Peyer's patch (tissue), 4 donors: Measurements from ENCODE around the gene MARCHF4. TPM values are rescaled to one million over a fixed set of nuclear protein-coding genes. Genes with fewer than 3 reads are reported as not detected.

Source experiments
- DNase-seq, 3 donors: peaks; one replicate each; pipeline ENCODE4 v3.0.0-alpha.2; 2017 to 2019
- H3K27ac ChIP-seq, 4 donors: fragments of 200-600 bp; sonication (generic); one replicate each; pipeline ENCODE4 v1.5.1; 2016 to 2019
- H3K27me3 ChIP-seq, 2 donors: fragments of 200-600 bp; sonication (generic); one replicate each; pipeline ENCODE4 v1.5.1; 2019
- H3K36me3 ChIP-seq, 3 donors: fragments of 200-600 bp; sonication (generic); one replicate each; pipeline ENCODE4 v1.5.1; 2016 to 2019
- H3K4me1 ChIP-seq, 4 donors: fragments of 200-600 bp; sonication (generic); one replicate each; pipeline ENCODE4 v1.5.1; 2016 to 2019
- H3K4me3 ChIP-seq, 4 donors: fragments of 200-600 bp; sonication (generic); 1 replicate in 3 of 4; 2 replicates in 1 of 4; pipeline ENCODE4 v1.5.1; 2016 to 2019; ENCODE audit warnings: mild to moderate bottlenecking in 1 of 4
- H3K9me3 ChIP-seq, 4 donors: fragments of 200-600 bp; sonication (generic); one replicate each; pipeline ENCODE4 v1.5.1; 2016 to 2019; ENCODE audit warnings: mild to moderate bottlenecking in 1 of 4
- POLR2A ChIP-seq, 2 donors: fragments of 450-650 bp; IDR thresholded peaks; one replicate each; pipeline ENCODE4 v1.5.1; 2017; ENCODE audit warnings: antibody characterized with exemption in 2 of 2, mild to moderate bottlenecking in 2 of 2, moderate library complexity in 2 of 2
- total RNA-seq, 4 donors: library from RNA; depleted of rRNA; stranded (reverse); fragments of >200 nt; gene quantifications; one replicate each; pipeline ENCODE4 v1.1.0, GENCODE V29; 2016
- TF ChIP-seq, protein P1 (sequence below), 6 experiments: fragments of 450-650 bp in 4 of 6; fragments of 200-600 bp in 2 of 6; sonication (generic) in 1 of 6; IDR thresholded peaks; one replicate each; pipeline ENCODE4 v1.5.1; 2017 to 2019; ENCODE audit warnings: antibody characterized with exemption in 6 of 6, mild to moderate bottlenecking in 3 of 6, moderate library complexity in 1 of 6

Gene MARCHF4
- total RNA-seq, 4 donors from 2014 or later: 0.35 TPM; not detected in 3

DNA sequence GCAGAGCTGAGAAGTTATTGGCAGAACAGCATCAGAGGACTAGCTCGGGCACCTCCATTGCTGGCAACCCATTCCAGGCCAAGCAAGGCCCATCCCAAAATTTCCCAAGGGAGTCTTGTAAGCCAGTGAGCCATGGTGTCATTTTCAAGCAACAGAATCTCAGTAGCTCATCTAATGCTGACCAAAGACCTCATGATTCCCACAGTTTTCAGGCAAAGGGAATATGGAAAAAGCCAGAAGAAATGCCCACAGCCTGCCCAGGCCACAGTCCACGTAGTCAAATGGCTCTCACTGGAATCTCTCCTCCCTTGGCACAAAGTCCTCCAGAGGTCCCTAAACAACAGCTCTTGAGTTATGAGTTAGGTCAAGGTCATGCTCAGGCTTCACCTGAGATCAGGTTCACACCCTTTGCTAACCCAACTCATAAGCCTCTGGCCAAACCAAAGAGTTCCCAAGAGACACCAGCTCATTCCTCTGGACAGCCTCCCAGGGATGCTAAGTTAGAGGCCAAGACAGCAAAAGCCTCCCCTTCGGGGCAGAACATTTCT is 42.6 kb upstream of the MARCHF4 start:
- Histone ChIP-seq H3K27ac (no peak overlapping the region), H3K27me3 (no peaks in the 10 kb centered on the region), H3K4me3 (no peak overlapping the region), H3K4me1 (peaks cover 0 to 5% (median 4%) of the 10 kb centered on the region in 4 donors), H3K36me3 (peaks cover 0 to 15% (median 0%) of the 10 kb centered on the region in 3 donors), H3K9me3 (no peaks in the 10 kb centered on the region)
- TF ChIP-seq POLR2A (IDR thresholded peaks at IDR 0.05): no peak
- TF ChIP-seq, protein P1, sequence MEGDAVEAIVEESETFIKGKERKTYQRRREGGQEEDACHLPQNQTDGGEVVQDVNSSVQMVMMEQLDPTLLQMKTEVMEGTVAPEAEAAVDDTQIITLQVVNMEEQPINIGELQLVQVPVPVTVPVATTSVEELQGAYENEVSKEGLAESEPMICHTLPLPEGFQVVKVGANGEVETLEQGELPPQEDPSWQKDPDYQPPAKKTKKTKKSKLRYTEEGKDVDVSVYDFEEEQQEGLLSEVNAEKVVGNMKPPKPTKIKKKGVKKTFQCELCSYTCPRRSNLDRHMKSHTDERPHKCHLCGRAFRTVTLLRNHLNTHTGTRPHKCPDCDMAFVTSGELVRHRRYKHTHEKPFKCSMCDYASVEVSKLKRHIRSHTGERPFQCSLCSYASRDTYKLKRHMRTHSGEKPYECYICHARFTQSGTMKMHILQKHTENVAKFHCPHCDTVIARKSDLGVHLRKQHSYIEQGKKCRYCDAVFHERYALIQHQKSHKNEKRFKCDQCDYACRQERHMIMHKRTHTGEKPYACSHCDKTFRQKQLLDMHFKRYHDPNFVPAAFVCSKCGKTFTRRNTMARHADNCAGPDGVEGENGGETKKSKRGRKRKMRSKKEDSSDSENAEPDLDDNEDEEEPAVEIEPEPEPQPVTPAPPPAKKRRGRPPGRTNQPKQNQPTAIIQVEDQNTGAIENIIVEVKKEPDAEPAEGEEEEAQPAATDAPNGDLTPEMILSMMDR (IDR thresholded peaks at IDR 0.05): no peak
- DNase-seq: no peak

DNA sequence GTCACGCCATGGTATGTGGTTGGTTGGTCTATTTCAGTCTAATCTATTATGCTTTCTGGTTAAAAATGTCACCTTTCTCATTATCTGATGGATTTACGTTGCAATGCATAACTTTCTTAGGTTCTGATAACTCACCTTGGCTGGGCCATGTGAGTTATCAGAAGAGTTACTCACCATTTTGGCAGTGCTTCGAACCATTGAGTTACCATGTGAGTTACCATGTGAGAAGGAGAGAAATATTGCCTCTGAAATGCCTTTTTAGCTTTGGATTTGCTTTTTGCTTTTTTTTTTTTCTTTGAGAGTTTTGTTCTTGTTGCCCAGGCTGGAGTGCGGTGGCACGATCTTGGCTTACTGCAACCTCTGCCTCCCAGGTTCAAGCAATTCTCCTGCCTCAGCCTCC is 41.6 kb upstream of the MARCHF4 start:
- no peak for DNase-seq
- H3K9me3 ChIP-seq: no peaks in the 10 kb centered on the region
- no peaks in the 10 kb centered on the region for H3K27me3 ChIP-seq
- peaks cover 0 to 5% (median 4%) of the 10 kb centered on the region in 4 donors for H3K4me1 ChIP-seq
- no peak overlapping the region for H3K27ac ChIP-seq
- TF ChIP-seq POLR2A (IDR thresholded peaks at IDR 0.05): no peak
- H3K4me3 ChIP-seq: no peak overlapping the region
- peaks cover 0 to 12% (median 0%) of the 10 kb centered on the region in 3 donors for H3K36me3 ChIP-seq

DNA sequence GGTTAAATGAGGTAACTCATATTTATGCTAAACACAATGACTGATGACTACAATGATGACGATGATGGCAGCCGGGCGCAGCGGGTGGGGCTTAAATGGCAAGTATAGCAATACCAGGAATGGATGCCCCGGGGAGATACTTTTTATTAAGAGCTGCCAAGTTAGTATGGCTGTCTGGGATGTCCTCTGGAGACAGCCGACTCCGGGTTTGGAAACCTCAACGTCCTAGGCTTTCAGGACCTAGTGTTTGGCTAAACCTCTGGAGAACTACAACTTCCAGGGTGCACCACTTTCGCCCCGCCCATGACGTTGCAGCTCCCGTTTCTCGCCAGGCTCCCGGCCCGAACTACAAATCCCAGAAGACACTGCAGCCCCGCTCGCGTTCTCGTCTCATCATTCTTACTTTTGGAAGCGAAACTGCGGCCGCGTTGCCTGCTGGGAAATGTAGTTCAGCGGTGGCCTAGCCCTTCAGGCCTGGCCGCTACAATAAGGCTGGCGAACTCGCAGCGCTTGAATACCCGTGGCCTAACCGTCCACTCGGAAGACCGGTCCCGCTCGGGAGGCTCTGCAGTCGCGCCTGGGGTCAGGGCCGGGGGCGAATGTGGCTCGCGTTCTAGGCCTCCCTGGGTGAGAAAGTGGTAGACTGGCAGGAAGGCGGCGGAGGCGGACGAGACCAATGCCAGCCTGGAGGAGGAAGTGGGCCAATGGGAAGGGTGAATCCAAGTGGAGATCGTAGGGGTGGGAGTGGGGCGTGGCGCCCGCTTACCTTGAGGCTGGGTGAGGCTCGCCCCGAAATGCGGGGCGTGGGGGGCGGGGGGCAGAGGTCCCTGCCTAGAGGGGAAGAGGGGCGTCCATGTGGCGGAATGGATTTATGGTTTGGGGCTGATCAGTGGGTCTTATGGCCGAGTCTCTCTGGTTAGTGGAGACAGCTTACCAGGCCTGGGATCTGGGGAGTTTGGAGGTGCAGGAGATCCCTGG is 40.0 kb upstream of the MARCHF4 start, which contains the start of gene SMARCAL1:
Gene SMARCAL1 (plus strand): TSS at position 463 of the 978 bp plus-strand sequence. CDS start 2,221 bp downstream, outside the sequence.
- peak in 1 of 2 donors; percentile 24 for TF ChIP-seq POLR2A (IDR thresholded peaks at IDR 0.05)
- TF ChIP-seq, protein P1 (IDR thresholded peaks at IDR 0.05): peak in 1 of 6 experiments; percentile 2

DNA sequence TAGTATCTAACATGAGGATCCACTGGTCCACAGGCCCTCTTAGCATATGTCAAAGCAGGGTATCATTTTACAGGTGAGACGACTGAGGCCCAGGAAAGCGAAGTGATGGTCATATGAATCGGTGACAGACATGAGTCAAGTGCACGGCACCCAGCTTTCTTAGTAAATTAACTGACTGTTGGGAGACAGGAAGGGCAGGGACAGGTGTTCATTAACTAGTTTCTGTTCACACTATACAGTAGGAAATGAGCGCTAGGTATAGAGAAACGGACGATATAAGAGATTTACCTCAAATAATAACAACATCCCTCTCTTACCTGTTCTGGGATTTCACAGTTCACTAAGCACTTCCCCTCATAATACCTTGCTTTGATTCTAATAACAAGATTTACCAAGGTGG is 38.3 kb upstream of the MARCHF4 start:
- Histone ChIP-seq H3K4me3 (no peak overlapping the region), H3K4me1 (peaks cover 0 to 5% (median 2%) of the 10 kb centered on the region in 4 donors), H3K9me3 (no peaks in the 10 kb centered on the region), H3K36me3 (no peaks in the 10 kb centered on the region), H3K27me3 (no peaks in the 10 kb centered on the region), H3K27ac (no peak overlapping the region)
- TF ChIP-seq, protein P1 (IDR thresholded peaks at IDR 0.05): no peak
- no peak for TF ChIP-seq POLR2A (IDR thresholded peaks at IDR 0.05)
- DNase-seq: no peak

More for the DNA sequence above, 40.0 kb upstream of the MARCHF4 start, which contains the start of gene SMARCAL1:
- Histone ChIP-seq H3K9me3 (no peaks in the 10 kb centered on the region), H3K4me1 (peaks cover 0 to 5% (median 4%) of the 10 kb centered on the region in 4 donors), H3K27ac (peak within 1 kb of the TSS; percentile 86 to 92 (median 90)), H3K27me3 (no peaks in the 10 kb centered on the region), H3K36me3 (peaks cover 0 to 12% (median 0%) of the 10 kb centered on the region in 3 donors), H3K4me3 (peak within 1 kb of the TSS; percentile 68 to 77 (median 72))
- peak; percentile 98 to 100 (median 100) for DNase-seq

DNA sequence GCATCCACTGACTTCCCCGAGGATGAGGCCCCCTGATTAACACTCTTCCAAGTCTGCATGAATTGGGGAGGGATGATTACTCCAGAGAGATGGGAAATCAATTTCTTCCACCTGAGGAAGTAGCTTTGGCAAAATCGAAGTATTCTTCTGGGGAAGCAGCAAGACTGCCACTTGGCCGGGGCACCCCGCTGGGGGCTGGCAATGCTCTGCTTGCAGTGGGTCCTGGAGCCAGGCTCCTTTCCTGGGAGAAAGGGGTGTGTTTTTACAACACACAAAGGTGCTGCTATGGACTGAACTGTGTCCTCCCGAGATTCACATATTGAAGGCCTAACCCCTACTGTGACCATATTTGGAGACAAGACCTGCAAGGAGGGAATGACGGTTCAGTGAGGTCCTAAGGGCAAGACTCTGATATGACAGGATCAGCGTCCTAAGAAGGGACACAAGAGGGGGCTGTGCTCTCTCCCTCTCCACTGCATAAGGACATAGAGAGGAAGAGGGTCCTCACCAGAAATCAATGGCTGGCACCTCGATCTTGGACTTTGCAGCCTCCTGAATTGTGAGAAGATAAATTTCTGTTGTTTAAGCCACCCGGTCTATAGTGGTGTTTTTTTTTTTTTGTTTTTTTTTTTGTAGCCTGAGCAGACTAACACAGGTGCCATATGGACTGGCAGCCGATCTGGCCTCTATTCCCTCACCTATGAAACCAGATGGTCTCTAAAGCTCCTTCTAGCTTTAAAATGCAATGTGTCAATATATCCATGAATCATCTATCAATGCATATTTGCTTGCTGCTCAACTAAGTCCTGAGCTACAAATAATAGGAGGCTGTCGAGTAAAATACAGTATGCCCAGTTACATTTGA is 36.4 kb upstream of the MARCHF4 start:
- Histone ChIP-seq H3K4me1 (peaks cover 0 to 5% (median 2%) of the 10 kb centered on the region in 4 donors), H3K27me3 (no peaks in the 10 kb centered on the region), H3K27ac (no peak overlapping the region), H3K4me3 (no peak overlapping the region), H3K9me3 (no peaks in the 10 kb centered on the region), H3K36me3 (no peaks in the 10 kb centered on the region)
- TF ChIP-seq, protein P1 (IDR thresholded peaks at IDR 0.05): no peak
- TF ChIP-seq POLR2A (IDR thresholded peaks at IDR 0.05): no peak
- no peak for DNase-seq
